Activated CD4-positive, alpha-beta T cell treated with anti-CD3 and anti-CD28 coated beads for 4 hours (primary cell): Measurements from ENCODE around the gene CCDC141.

ENCODE experiments used
- DNase-seq, 2 donors: peaks; one replicate each; pipeline ENCODE4 v3.0.0-alpha.2; 2020

CCDC141 gene

DNA sequence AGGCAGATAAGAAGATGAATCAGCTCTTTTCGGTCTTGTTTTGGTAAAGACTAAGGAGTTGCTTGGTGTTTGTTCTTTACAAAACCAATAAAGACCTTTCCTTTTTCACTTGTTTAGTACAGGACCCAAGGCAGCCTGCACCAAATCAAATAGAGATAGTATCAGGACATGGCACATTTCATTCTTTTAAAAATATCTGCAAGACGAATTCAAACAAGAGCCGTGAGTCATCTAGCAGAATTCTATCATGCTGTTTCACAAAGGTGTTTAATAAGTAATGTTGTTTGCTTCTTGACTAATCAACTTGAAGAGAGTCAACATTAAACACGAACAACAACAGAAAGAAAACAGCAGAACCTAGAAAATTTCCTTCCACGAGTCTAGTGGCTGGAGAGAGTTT, 139.9 kb downstream of the CCDC141 start:
- no peak for DNase-seq

- no peak for DNase-seq
Observed at GRCh38 chr2:178909507-178909906, 140.4 kb downstream of the CCDC141 start.

GRCh38 chr2:178908810-178909209, 141.1 kb downstream of the CCDC141 start:
- DNase-seq, result no peak

DNA sequence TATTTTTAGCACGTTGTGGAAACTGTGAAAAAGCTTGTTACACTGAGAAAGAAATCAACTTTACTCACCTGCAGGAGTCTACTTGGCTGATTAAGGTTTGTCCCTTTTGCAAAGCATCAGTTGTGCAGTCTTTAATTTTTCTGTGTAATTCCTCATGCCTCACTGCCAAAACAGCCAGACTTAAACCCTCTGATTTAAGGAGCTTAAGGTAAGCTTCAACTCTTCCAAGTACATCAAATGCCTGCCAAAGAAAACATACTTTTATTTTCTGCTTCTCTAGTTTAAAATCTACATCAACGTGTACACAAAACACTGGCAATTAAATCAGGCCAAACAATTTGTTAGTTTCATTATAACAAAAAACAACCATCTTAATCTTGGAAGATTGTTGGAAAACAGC, 144.7 kb downstream of the CCDC141 start:
- DNase-seq, result no peak

- DNase-seq, result no peak
Observed at GRCh38 chr2:178899656-178900055, 150.3 kb downstream of the CCDC141 start.

GRCh38 chr2:178895872-178896271, 154.1 kb downstream of the CCDC141 start:
- DNase-seq, result no peak

DNA sequence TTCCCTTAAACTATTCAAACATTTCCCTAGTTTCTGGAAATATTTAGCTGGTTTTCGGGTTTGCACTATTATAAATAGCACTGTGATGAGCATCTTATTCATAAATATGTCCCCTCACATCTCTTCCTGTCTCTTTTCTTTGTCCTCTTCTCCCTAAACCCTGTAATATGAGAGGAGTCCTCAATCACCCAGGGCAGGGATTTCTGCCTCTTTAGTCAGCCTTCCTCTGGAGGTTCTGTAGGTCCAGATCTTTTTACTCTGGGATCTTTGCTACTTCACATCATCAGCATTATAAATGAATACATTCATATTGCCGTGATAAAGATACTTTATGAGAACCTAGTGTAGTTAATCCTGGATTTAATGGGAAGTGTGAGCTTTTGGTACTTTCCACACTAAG, 154.8 kb downstream of the CCDC141 start:
- no peak for DNase-seq

DNA sequence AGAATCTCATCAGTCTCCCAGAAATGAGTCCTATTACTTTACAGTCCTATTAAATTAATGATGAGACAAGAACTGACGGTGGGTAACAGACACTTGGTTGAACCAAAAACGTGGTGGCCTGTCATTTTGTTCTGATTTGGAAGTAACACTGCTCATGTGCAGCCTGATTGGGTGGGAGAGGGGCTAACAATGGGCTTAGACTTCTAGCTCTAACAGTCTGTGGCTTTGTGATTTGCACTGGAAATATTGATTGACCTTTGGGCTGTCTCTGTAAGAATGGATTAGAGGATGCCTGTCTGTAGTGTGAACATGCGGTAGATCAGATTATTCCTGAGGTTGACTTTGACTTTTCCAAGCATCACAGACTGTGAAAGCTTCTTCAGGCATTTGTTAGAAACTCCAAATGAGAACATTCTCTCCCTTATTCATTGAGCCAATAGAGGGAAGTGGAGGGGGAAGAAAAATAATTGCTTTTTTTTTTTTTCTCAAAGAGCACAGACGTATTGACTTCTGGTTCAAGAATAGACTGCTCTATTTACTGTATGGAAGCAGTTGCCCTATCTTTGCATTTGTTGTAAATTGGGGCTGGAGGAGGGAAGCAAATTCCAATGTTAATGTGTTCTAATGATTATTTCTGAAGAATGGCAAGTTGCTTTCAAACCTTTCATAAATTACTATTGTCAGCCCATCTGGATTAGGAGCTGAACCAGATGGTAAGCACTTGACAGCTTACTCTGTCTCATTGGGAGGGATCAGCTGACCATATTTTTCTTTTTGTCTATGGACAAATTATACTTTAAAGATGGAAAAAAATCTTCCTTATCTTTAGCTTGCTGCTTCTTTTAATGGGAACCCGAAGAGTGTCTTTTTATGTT, 156.9 kb downstream of the CCDC141 start:
- DNase-seq, result no peak

- DNase-seq, result no peak
Observed at GRCh38 chr2:178891959-178892485, 157.9 kb downstream of the CCDC141 start.

DNA sequence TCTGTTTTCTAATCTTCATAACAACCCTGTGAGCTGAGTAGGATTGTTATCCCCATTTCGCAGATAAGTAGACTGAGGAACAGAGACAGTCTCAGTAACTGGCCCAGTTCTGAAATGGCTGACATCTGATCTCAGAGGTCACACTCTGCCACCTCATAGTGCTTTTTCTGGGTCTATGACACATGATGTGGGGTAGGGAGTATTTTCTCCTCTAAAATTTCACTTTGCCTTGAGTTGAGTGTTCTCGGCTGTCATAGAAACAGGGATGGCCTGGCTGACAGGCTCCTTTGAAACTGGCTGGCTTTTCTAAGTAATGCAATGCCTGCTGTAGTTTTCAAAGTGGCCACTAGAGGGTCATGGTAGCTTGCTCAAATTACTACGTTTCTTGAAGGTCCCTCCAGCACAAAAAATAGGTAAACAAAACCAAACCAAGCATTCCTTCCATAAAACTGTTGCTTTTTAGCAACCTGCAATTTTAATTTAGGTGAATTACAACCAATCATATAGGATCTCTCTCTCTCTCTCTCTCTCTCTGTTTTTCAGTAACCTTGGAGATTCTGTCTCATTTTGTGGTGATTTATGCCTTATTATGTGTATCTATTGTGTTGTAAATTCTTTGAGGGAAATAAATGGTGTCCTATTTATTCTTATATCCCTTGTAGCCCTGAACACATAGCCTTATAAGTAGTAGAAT, 158.5 kb downstream of the CCDC141 start:
- peak; percentile 36 to 59 for DNase-seq

- DNase-seq, result no peak
Observed at GRCh38 chr2:178886006-178886405, 163.9 kb downstream of the CCDC141 start.

DNA sequence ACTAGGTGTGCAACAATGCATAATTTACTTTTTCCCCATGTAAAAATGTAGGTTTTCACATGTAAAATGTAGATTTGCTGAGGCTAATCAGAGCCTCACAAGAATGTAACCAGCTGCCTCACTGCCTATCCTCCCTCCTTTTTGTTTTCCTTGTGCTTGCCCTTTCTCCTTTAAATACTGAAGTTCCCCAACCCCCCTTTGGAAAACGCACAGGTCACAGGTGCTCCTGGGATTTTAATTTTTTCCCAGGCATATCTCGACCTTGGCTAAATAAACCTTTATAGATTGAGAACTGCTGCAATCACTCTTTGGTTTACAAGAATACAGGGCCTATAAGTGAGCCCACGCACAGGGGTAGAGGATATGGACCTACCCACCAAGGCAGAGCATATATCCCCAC, 165.5 kb downstream of the CCDC141 start:
- no peak for DNase-seq

DNA sequence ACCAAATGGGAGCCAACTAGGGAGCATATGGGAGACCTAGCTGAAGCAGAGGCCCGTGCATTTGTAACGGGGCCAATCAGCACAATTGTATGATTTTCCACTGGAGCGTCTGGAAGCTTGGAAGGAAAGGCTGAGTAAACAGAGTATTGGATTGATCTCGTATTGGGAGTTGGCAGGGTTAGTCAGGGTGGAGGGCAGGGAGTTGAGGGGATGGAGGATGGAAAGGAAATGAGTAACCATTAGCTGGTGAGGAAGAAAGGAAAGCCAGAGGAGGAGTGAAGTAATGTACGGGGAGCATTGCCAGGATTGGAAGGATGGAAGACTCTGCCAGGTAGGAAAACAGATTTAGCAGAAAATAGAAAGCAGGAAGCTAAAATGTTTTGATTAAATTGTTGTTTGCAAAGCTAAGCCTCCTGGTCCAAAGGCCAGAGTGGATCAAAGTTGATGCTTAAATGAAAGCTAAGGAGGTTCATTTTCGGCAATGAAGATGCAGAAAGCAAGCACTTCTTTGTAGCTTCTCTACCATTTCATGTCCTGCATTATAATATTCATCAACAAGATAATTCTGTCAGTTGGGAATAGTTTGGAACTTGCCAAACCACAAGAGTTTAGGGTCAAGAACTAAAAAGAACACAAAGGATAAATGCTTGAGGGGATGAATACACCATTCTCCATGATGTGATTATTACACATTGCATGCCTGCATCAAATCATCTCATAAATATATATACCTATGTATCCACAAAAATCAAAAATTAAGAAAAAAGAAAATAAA, 167.1 kb downstream of the CCDC141 start:
- no peak for DNase-seq

- no peak for DNase-seq
Observed at GRCh38 chr2:178881075-178881474, 168.9 kb downstream of the CCDC141 start.

- no peak for DNase-seq
Observed at GRCh38 chr2:178880257-178880656, 169.7 kb downstream of the CCDC141 start.

DNA sequence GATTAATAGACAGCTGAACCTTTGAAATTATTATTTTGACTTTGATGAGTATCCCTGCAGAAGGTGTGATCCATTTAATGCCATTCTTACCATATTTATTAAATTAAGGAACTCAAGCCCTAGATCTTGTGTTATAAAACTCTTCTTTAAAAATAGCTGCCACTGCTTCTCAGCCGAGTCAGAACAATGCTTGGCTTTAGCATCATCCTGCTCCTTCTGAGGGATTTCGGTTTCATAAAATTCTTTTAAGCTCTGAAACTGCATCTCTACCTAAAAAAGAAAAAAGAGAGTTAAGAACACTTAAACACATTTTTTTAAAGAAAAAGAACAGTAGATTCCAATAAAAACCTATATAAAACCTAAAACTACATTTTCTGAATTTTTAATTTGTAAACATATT, 172.1 kb downstream of the CCDC141 start:
- DNase-seq, result no peak

DNA sequence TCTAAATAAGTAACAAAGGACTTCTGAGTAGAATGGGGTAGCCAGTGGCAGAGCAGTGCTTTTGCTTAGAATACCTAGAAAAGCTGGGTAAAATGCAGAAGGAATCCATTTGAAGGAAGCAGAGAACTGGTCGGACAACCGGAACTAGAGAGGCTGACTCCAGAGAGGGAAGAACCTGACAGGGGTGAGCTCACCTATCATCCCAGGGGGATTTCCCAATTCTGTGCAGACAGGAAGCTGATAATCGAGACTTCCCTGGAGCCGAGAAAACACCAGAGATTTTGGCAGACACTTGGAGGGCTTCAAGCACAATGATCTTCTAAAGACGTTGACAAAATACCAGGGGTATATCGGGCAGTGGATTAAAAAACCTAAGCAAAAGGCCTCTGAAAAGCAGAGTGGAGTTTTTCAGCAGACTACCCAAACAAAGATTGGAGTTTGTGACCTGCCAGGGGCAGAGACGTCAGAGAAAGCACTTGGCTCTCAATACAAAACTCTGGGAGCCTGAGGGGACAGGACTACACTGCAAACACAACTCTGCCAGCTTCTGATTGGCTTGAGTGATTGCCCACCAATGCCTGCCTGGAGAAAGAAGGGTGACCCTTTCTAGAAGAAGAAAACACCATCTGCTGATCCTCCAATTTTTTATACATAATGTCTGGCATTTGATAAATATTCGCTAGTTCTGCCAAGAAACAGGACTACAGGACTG, 175.3 kb downstream of the CCDC141 start:
- DNase-seq, result no peak

DNA sequence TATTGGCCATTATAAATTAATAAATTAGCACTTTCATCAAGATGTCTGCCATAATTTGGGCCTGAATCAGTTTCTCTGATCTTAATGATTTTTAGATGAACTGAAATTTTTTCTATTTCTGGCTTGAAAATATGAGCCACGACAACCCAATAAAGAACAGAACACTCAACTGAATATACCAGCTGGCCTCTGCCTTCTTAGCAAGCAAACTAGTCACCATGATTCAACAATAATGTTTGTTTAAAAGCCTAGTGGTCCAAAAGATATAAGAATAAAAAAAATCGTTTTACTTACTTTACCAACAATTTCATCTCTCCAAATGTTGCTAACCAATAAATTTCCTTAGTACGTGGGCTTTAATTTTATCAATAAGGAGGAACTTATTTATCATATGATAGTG, 176.0 kb downstream of the CCDC141 start:
- no peak for DNase-seq

DNA sequence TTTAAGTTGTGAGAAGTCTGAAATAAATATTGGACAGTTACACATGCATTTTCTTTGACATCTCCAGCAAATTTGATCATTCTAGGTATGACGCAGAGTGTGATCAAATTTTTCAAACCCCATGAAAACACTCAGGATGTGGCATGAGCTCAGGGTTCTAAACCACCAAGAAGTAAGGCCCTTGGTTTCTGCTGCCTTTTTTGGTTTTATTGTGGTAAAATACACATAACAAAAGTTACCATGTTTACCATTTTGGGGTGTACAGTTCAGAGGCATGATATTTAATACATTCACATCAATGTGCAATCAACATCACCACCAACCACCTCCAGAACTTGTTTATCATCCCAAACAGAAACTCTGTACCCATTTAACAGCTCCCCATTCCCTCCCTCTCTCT, 178.4 kb downstream of the CCDC141 start:
- no peak for DNase-seq

- no peak for DNase-seq
Observed at GRCh38 chr2:178870703-178871102, 179.2 kb downstream of the CCDC141 start.

GRCh38 chr2:178865999-178866398, 183.9 kb downstream of the CCDC141 start:
- no peak for DNase-seq

GRCh38 chr2:178865146-178865936, 184.6 kb downstream of the CCDC141 start:
- no peak for DNase-seq
